Measurements from ENCODE around the gene NPFF.

DNA sequence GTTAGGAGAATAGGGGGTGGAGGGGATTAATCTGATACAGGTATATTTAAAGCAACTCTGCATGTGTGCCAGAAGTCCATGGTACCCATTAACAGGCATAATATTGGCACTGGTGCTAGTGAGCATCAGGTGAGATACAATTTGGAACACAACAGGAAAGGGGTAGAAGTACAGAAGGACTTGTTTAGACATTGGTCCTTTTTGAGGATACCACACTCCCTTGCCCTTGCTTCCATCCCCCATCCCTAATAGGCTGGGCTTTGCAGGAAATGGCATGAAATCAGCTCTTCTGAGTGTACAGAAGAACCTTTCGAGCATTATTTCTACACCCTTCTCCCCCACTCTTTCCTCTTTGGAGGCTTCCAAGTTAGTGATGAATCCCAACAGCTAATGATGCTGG lies 39.0 kb downstream of the NPFF start:
- TF ChIP-seq MTA2 (IDR thresholded peaks at IDR 0.05; ENCODE audit: low read depth) (no peak), KAT2A (conservative IDR thresholded peaks at IDR 0.05; ENCODE audit: control insufficient read depth, low read depth, low read length) (no peak), POLR2AphosphoS5 (IDR thresholded peaks at IDR 0.05; ENCODE audit: low read length) (peak; percentile 84; the same call in 1 of the 2 replicates), SMAD1 (IDR thresholded peaks at IDR 0.05; ENCODE audit: low read depth, partially characterized antibody) (no peak), HCFC1 (IDR thresholded peaks at IDR 0.05; ENCODE audit: low read length) (no peak), ASH2L (IDR thresholded peaks at IDR 0.05; ENCODE audit: borderline replicate concordance, low read depth) (no peak), NFIC (IDR thresholded peaks at IDR 0.05; ENCODE audit: low read depth, low read length) (no peak), SUZ12 (IDR thresholded peaks at IDR 0.05; ENCODE audit: unreplicated experiment) (no peak), HDGF (IDR thresholded peaks at IDR 0.05) (no peak), MXI1 (IDR thresholded peaks at IDR 0.05; ENCODE audit: low read depth, low read length) (no peak), MTA3 (IDR thresholded peaks at IDR 0.05; ENCODE audit: borderline replicate concordance, low read length) (no peak), JUND (IDR thresholded peaks at IDR 0.05; ENCODE audit: low read depth, low read length) (no peak)
- TF ChIP-seq, protein P1, sequence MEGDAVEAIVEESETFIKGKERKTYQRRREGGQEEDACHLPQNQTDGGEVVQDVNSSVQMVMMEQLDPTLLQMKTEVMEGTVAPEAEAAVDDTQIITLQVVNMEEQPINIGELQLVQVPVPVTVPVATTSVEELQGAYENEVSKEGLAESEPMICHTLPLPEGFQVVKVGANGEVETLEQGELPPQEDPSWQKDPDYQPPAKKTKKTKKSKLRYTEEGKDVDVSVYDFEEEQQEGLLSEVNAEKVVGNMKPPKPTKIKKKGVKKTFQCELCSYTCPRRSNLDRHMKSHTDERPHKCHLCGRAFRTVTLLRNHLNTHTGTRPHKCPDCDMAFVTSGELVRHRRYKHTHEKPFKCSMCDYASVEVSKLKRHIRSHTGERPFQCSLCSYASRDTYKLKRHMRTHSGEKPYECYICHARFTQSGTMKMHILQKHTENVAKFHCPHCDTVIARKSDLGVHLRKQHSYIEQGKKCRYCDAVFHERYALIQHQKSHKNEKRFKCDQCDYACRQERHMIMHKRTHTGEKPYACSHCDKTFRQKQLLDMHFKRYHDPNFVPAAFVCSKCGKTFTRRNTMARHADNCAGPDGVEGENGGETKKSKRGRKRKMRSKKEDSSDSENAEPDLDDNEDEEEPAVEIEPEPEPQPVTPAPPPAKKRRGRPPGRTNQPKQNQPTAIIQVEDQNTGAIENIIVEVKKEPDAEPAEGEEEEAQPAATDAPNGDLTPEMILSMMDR (IDR thresholded peaks at IDR 0.05 in 2 of 3, conservative IDR thresholded peaks at IDR 0.05 in 1 of 3; ENCODE audit: control insufficient read depth in 2 of 3, extremely low read depth in 1 of 3, insufficient read depth in 1 of 3, low read depth in 3 of 3, low read length in 3 of 3) = no peak
- TF ChIP-seq, protein P2, sequence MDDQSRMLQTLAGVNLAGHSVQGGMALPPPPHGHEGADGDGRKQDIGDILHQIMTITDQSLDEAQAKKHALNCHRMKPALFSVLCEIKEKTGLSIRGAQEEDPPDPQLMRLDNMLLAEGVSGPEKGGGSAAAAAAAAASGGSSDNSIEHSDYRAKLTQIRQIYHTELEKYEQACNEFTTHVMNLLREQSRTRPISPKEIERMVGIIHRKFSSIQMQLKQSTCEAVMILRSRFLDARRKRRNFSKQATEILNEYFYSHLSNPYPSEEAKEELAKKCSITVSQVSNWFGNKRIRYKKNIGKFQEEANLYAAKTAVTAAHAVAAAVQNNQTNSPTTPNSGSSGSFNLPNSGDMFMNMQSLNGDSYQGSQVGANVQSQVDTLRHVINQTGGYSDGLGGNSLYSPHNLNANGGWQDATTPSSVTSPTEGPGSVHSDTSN (IDR thresholded peaks at IDR 0.05; ENCODE audit: insufficient replicate concordance, low read depth, low read length) = no peak

Measured in GM12878 (cell line).